Measurements from ENCODE around the gene ACSM6.

The ACSM6 gene

DNA sequence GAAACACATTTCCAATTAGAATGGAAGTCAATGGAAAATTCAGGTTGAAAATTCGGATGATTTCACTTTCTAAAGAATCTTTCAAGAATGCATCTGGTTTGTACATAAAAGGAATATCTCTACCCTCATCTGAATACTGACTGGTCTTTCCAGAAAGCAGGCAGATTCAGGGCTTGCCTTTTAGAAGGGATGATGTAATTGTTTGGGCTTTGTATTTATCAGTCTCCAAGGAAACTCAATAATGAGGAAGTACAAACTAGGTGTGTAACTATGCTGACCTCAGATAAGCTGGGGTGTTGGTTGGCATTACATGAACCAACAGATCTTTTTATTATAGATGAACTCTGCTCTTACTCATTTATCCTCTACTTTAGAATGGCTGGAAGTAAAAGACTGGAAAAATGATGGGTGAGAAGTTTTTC is 72.6 kb downstream of the ACSM6 start:
- peak; percentile 73 for DNase-seq (ENCODE audit: low read depth)
- TF ChIP-seq, protein P1, sequence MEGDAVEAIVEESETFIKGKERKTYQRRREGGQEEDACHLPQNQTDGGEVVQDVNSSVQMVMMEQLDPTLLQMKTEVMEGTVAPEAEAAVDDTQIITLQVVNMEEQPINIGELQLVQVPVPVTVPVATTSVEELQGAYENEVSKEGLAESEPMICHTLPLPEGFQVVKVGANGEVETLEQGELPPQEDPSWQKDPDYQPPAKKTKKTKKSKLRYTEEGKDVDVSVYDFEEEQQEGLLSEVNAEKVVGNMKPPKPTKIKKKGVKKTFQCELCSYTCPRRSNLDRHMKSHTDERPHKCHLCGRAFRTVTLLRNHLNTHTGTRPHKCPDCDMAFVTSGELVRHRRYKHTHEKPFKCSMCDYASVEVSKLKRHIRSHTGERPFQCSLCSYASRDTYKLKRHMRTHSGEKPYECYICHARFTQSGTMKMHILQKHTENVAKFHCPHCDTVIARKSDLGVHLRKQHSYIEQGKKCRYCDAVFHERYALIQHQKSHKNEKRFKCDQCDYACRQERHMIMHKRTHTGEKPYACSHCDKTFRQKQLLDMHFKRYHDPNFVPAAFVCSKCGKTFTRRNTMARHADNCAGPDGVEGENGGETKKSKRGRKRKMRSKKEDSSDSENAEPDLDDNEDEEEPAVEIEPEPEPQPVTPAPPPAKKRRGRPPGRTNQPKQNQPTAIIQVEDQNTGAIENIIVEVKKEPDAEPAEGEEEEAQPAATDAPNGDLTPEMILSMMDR (conservative IDR thresholded peaks at IDR 0.05; ENCODE audit: control insufficient read depth, insufficient read depth, low read depth, low read length) = no peak

DNA sequence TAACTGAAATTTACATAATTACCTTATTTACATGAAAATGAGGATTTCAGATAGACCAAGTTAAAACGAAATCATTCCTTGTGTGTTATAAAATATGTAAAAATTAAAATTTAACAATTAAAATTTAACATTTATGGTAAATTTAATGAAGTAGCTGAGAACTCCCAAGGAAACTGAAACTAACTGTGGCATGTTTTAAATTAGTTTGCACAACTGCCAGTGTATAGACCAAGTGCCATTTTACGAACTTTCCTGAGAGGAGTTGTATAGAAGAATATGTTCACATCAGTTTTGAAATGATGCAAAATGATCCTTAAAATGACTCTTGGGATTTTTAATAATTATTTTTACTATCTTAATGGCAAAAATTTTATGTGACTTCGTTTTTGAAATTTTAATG is 73.2 kb downstream of the ACSM6 start:
- no peak overlapping the region for H3K4me3 ChIP-seq (ENCODE audit: control insufficient read depth, low read depth, low read length)
- no peak for DNase-seq (ENCODE audit: low read depth)
- TF ChIP-seq, protein P1 (conservative IDR thresholded peaks at IDR 0.05; ENCODE audit: control insufficient read depth, insufficient read depth, low read depth, low read length) = no peak

More for the DNA sequence above, 72.6 kb downstream of the ACSM6 start:
- H3K4me3 ChIP-seq (ENCODE audit: control insufficient read depth, low read depth, low read length) = no peak overlapping the region

DNA sequence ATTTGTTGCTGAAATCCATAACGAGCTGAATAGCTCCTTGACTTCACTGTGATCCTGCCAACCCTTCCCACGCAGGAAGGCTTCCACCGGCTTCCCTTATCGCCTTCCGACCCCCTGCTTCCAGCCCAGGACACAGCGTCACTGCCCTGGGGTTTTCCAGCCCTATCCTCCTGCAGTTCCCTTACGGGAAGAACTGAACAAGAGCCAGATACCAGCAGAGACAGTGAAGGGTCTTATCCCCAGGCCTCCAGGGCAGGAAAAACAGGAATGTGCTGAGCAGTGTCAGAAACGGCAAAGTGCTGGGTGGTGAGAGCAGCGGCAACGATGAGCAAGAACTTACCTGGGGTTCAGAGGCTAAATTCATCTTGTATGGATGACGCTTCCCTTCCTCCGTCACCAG is 74.4 kb downstream of the ACSM6 start:
- no peak overlapping the region for H3K4me3 ChIP-seq (ENCODE audit: control insufficient read depth, low read depth, low read length)
- peak; percentile 60 for DNase-seq (ENCODE audit: low read depth)
- TF ChIP-seq, protein P1 (conservative IDR thresholded peaks at IDR 0.05; ENCODE audit: control insufficient read depth, insufficient read depth, low read depth, low read length) = no peak

DNA sequence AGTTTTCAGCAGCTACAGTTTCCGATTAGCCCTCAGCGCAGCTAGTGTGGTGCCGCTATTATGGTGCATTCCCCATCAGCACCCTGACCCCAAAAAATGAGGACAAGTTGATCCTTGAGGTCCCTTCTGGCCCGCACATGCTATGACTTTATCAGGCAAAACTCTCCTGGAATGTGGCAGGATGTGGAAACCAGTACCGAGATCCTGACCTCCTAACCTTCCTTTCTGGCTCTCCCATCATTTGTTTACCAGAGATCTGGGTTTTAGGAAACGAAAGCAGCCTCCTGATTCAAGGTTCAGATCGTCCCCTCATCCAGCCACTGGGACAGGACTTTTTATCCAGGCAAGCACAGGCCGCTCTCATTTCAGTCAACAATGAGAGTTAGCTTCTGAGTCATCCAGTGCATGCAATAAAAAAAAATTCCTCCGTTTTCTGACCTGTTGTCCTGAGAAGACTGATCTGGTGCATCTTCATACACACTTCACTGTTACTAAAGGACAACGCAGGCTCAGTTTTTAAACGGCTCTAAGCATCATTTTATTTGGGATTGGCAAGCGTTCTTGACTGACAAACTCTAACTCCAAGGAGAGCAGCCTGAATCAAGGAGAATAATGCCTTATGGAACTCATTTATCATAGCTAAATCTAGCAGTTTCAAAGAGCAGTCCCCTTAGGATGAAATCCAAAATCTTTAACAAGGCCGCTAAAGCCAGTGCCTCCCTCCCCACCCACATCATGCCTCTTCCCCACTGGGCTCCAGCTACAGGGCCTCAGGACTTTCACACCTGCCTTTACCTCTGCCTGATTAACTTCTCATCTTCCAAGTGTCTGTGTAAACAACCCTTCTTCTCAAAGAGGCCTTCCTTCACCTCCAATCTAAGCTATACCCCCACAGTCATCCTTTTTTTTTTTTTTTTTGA is 79.6 kb downstream of the ACSM6 start:
- peak; percentile 94 for DNase-seq (ENCODE audit: low read depth)
- TF ChIP-seq, protein P1 (conservative IDR thresholded peaks at IDR 0.05; ENCODE audit: control insufficient read depth, insufficient read depth, low read depth, low read length) = no peak
- H3K4me3 ChIP-seq (ENCODE audit: control insufficient read depth, low read depth, low read length) = no peak overlapping the region

DNA sequence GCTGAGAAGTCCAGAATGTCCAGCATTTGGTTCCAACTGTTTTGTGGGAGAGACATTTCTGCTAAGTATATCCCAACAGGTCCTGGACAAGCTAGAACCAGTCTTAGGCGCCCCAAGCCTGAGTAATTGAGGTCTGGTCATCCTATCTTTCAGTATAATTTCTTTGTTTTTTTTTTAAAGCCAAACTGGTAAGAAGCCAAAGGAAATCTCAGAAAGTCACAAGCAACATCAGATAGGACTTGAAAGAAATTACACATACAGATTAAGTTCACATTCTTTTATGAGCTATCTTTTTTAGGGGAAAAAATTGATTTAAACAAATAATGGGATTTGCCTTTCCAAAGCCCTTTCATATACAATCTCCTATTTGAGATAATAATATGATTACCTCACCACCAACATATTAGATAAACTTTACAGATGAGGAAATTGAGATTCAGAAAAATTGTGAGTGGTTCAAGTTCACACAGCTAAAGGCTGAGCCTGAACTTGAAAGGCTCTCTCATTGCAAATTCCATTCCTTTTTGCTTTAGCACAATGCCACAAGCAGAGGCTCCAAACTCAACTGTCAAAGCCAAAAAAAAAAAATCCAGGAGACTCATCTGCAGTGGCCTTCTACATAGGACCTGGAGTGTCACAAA is 81.8 kb downstream of the ACSM6 start:
- H3K4me3 ChIP-seq (ENCODE audit: control insufficient read depth, low read depth, low read length) = no peak overlapping the region
- TF ChIP-seq, protein P1 (conservative IDR thresholded peaks at IDR 0.05; ENCODE audit: control insufficient read depth, insufficient read depth, low read depth, low read length) = no peak
- peak; percentile 67 for DNase-seq (ENCODE audit: low read depth)

DNA sequence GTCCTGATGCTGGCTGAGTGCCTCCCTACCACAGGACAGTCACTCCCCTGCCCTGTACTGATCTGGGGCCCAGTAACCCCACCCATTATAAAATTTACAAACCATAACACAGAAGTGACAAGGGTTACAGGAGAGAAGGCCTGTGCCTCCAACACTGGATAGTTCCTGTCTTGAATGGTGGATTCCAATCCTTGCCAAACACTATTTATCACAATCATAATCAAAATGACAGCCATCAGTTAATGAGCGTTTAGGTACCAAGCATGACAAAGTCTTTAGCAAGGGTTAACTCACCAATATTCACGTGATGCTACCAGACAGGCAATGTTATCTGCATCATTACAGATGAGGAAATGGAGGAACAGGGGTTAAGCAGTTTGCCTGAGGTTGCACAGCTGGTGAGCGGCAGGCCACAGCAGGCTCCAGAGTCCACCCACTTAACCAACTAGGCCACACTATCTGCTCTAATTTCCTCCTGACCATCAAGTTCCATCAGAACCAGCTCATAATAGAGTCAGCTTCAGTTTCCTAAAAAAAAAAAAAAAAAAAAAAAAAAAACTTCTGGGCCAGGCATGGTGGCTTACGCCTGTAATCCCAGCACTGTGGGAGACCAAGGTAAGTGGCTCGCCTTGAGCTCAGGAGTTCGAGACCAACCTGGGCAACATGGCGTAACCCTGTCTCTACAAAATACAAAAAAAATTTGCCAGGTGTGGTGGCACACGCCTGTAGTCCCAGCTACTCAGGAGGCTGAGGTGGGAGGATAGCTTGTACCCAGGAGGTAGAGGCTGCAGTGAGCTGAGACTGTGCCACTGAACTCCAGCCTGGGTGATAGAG is 82.5 kb downstream of the ACSM6 start:
- TF ChIP-seq, protein P1 (conservative IDR thresholded peaks at IDR 0.05; ENCODE audit: control insufficient read depth, insufficient read depth, low read depth, low read length) = no peak
- no peak overlapping the region for H3K4me3 ChIP-seq (ENCODE audit: control insufficient read depth, low read depth, low read length)
- peak; percentile 51 for DNase-seq (ENCODE audit: low read depth)

All from fibroblast of mammary gland (primary cell).